Skin of body (tissue), 2 donors: ENCODE results near the gene MAP3K20. TPM values are rescaled to one million over a fixed set of nuclear protein-coding genes. Genes with fewer than 3 reads are reported as not detected.
"Not testable (repeated sequence)": the region's sequence is repeated elsewhere in the genome, so short reads cannot be mapped to it uniquely, and the experiment has no call there.

Experiments used
- DNase-seq: peaks from one replicate; lab custom pipeline; 2025; lab: John Stamatoyannopoulos, UW
- total RNA-seq: library from RNA; depleted of rRNA; stranded (reverse); fragments of >200 nt; gene quantifications from one replicate; pipeline ENCODE4 v1.2.3, GENCODE V29; 2014

MAP3K20 gene
- total RNA-seq, 1 donor from 2014 or later: 60.2 TPM

DNA sequence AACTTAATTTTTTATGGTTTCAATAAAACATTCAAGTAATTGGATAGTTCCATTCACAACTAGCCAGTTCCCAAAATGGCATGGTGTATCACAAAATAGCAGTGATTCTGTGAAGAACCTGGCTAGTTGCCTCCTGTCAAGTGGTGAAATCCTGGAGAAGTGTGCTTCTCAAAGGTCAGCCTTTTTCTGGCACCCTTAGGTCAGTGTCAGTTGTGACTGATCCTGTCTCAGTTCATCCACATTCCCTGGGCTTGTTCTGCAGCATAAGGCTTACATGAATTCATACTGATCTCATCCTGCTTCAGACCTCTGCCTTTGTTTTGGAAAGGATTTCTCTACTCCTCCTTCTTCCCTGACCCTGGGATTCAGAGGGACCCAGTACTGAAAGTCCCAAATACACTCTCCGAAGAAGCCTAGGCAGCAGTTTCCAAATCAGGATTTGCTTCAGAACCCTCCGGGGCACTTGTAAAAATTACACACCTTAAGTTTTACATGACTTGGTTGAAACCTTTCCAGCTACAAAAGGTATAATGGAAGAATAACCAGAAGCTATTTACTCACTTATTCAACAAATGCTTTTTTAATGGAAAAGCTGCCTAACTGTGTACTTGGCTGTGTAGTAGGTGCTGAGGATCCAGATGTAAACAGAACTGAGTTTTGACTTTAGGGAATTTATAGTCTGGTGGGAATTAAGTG is 11.0 kb downstream of the MAP3K20 start:
- DNase-seq: no peak

DNA sequence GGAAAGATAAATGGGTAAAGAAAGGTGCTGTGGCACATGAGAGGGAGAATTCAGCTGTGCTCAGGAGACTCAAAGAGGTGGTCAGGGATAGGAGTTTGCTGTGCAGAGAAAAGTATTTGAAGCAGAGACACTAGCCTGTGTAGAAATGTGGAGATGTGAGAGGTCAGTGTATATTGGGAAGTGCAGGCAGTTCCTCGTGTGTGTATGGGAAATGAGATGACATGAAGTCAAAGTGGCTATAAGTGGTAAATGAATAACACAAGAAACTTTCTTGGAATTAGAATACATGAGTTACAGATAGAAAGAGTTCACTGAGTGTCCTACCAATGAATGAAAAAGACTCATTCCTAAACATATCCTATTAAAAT is 11.6 kb downstream of the MAP3K20 start:
- no peak for DNase-seq

DNA sequence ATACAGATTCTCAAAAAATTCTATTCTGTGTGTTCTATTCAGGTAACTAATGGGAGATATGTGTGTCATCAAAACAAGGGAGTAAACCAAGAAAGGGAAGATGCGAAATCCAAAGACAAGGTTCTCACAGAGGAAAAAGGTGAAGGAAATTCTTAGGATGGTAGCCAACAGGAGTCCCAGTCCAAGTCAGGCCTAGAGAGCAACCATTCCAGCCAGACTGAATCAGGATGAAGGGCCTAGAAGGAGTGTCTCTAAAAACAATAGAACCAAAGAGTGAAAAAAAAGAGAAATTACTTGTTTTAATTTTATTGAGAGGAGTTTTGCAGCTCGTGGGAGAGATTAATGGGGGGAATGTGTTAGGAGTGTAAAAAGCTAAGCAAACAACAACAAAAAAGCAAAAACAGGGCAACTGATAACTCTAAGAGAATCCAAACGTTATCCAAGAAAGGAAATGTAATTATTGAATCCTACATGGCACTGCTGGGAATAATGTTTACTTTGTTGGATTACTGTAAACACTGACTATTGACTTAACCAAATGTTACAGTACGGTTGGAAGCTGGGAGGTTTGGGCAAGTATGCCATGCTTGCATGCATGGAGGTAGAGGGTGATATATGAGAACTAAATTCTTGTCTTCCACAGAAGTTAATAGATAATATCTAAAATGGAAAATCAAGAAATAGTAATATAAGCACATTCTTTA is 12.3 kb downstream of the MAP3K20 start:
- DNase-seq: no peak

DNA sequence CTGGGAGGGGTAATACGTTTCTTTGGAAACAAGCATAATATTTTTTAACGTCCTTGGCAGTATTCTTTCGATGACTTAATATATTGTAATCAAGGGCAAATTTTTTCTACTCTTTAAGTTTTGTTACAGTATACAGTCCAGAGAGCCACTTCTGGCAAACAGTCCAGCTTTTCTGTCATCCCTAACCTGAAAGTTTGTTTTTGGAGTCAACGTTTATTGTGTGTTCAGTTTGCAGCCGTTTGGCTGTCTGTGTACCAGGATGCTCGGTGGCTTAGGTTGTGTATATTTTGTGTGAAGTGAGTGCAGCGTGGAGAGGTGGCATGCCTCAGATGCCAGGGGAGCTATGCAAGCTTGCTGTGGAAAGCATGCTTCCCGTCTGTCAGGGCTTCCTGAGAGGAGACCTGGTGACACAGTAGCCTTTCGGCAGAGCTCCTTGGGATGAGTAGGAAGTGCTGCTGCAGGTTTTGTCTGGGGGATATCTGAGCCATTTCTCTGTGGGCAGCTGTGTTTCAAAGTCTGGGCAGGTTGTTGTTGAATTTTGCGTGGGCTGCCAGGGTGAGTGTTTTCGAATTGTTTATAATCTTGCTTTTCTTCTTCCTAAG is 14.7 kb downstream of the MAP3K20 start:
- DNase-seq: peak; percentile 15

DNA sequence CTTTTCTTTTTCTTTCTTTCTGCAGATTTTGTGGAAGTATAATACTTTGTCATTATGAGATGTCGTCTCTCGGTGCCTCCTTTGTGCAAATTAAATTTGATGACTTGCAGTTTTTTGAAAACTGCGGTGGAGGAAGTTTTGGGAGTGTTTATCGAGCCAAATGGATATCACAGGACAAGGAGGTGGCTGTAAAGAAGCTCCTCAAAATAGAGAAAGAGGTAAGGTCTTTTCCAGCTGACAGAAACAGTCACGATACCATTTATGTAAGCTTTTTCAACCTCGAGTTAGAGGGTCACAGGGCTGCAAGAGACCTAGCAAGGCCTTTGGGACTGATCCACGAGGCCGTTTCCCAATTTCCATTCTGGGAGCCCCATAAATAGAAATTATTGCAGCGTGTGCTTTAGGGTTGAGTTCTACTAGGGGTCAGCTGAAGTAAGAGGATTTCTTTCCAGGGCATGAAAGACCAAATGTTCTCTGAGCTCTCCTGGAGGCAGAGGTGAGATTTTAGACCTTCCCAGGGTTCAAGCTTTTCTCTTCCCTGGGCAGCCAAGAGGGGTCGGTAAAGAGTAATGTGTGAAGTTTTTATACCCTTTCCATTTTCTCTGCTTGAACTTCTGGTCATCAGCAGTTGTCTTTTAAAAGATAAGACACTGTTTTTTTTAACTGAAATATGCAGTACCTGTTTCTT is 15.5 kb downstream of the MAP3K20 start:
- DNase-seq: no peak

DNA sequence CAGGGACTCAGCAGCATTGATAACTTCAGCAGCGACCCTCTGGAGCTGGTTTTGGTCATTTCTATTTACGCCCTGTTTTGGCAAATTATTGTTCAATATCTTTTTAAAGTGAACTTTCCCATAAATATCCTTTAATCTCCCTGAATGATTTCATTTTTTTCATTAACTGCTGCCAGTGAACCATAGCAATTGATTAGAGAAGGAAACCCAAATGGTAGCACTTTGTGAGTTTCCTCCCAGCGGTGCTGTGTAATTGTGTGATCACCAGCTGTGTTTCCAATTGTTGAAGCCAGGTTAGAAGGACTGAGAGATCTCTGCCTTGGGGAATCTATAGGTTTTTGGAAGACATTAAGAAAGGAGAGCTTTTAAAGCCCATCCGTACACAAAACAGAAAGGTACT is 16.3 kb downstream of the MAP3K20 start:
- no peak for DNase-seq

DNA sequence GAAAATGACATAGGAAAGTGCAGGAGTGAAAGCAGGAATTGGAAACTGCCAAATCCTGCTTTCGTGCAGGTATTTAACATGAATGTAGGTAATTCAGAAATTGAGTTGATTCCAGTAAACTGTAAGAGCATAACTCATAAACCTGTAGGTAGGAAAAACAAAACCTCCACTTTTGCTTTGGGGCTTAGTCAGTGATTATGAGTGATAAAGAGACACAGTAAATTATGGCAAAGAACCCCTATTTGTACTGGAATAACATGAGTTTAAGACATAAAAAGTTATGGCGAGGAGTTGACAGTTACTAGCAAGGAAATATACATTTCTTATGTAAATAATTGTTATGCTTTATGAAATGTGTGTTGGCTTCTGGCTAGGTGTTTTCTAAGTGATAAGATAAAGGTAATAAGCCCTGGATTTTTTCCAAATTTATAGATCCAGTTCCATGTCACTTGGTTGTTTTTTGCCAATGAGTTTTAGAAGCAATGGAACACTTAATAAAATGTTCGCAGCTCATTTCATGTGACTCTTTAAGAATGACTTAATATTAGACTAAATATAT is 17.3 kb downstream of the MAP3K20 start:
- no peak for DNase-seq

DNA sequence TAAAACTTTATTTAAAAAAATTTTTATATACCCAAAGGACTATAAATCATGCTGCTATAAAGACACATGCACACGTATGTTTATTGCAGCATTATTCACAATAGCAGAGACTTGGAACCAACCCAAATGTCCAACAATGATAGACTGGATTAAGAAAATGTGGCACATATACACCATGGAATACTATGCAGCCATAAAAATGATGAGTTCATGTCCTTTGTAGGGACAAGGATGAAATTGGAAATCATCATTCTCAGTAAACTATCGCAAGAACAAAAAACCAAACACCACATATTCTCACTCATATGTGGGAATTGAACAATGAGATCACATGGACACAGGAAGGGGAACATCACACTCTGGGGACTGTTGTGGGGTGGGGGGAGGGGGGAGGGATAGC is 18.0 kb downstream of the MAP3K20 start:
- DNase-seq: not testable (repeated sequence)

DNA sequence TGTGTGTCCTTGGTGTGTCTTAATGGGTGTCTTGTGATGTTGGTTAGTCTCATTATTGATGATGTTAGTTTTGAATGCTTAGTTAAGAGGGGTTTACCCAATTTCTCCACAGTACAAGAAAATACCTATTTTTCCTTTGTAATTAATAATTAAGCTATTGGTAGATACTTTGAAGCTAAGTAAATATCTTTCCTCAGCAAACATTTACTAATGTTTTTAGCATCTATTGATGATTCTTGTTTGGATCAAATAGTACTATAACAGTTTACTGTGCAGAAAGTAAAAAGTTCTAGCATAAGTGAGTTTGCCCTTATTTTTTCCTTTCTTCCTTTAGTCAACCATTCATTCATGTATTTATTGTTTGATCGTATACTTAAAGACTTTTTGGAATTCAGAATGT is 19.1 kb downstream of the MAP3K20 start:
- DNase-seq: no peak

DNA sequence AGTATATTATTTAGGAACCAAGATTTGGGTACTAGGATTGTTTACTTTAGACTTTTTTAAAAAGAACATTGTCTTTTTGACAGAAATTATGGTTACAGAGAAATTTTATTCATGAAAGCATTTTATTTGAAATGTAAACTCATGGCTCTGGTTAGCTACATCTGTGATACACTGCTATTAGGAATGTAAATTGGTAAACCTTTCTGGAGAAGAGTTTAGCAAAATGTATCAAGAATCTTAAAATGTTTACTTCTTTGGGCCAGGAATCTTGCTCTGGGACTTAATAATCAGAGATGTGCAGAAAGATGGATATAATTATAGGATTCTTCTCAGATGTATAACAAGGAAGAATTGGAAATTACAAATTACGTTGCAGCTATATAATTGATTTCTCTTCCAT is 19.7 kb downstream of the MAP3K20 start:
- no peak for DNase-seq

DNA sequence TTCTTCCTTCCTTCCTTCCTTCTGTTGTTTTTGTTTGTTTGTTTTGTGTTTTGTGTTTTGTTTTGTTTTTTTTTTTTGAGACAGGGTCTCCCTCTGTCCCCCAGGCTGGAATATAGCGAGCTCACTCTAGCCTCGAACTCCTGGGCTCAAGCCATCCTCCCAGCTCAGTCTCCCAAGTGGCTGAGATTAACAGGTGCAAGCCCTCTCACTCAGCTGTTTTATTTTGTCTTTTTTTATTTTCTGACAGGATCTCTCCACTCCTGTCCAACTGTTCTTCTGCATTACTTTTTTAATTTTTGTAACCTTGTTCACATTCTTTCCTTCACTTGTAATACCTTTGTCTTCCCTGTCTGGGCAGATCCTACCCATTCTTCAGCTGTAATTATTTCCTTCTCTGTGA is 23.6 kb downstream of the MAP3K20 start:
- DNase-seq: no peak

DNA sequence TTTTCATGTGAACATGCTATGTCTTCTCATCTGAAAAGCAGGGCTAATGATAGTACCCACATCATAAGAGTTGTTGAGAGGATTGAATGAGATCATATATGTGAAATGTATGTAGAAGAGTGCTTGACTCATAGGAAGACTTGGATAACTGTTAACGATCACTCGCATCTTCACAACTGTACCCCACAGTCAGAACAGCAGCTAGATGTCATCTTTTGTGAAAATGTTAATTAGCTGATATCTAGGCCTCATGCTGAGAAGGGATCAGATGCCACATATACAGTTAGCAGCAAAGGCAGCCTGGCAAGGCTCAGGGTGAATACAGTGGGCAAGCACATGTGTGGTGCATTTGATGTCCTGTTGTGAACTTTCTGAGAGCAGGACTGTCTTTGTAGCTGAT is 24.2 kb downstream of the MAP3K20 start:
- DNase-seq: no peak

DNA sequence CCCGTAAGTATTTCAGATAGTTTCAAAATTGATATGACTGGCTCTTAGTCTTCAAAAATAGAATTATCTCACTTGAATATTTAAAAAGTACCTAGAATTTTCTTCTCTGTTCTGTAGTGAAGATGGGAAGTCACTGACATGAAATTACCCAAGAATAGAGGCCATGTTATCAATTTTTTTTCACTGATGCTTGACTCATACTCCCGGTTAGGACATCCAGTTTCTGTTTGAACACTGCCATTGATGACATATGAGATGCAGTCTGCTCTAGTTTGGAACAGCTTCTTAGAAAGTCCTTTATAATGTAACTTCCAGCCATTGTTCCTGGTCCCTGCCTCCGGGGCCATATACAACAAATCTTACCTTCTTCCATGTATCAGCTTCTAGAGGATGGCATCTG is 26.0 kb downstream of the MAP3K20 start:
- DNase-seq: no peak

DNA sequence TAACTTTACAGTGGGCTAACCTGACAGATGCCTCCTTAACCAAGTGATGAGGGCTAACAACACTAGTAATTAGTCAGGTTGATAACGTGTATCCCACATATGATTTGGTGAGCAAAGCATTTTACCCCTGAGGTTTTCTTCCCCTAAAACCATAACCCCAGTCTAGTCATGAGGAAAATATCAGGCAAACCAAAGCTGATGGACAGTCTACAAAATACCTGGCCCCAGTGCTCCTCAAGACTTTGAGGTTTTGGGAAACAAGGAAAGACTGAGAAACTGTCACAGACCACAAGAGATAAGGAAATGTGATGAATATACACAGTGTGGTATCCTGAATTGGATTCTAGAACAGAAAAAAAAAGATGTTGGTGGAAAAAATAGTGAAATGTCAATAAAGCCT is 28.5 kb downstream of the MAP3K20 start:
- no peak for DNase-seq

DNA sequence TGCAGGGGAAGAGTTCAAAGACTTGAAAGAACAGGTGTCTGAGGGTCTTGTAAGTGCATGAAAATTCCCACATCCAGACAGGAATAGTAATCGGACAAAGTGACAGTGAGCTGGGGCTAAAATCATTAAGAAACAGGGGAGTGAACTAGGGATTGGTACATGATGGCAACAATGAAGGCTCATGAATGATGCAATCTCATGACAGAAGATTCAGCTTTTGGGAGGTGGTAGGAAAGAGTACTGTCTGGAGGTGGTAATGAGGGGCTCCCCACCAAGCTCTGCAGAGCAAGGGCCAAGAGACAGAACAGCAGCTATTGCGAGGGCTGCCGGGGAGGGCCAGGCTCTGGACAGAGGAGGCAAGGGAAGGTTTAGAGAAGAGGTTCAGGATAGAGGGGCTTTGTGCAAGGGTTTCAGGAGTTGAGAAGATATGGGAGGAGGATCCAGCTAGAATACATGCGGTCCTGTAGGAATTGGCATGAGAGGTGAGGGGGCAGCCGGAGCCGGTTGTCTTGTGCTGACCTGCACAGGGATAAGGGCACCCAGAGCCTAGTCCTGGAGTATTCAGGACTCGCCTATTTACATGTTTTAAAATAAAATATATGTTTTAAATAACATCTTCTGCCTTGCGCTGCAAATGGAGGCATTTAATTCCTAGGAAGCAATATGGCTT is 31.4 kb downstream of the MAP3K20 start:
- no peak for DNase-seq

DNA sequence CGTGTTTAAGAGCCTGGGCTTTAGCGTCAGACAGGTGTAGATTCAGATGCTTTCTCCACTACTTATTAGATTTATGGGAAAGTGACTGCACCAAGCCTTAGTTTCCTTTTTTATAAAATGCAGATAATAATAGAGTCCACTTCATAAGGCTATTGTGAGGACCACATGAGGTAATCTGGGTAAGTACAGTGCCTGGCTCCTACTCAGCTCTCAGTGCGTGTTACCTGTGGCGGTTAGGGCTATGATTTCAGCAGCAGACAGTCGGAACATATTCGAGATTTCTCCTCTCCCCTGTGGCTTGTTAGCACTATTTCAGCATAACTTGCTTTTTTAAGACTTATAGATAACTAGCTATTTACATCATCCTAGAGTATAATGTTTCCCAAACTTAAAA is 32.0 kb downstream of the MAP3K20 start:
- DNase-seq: no peak

DNA sequence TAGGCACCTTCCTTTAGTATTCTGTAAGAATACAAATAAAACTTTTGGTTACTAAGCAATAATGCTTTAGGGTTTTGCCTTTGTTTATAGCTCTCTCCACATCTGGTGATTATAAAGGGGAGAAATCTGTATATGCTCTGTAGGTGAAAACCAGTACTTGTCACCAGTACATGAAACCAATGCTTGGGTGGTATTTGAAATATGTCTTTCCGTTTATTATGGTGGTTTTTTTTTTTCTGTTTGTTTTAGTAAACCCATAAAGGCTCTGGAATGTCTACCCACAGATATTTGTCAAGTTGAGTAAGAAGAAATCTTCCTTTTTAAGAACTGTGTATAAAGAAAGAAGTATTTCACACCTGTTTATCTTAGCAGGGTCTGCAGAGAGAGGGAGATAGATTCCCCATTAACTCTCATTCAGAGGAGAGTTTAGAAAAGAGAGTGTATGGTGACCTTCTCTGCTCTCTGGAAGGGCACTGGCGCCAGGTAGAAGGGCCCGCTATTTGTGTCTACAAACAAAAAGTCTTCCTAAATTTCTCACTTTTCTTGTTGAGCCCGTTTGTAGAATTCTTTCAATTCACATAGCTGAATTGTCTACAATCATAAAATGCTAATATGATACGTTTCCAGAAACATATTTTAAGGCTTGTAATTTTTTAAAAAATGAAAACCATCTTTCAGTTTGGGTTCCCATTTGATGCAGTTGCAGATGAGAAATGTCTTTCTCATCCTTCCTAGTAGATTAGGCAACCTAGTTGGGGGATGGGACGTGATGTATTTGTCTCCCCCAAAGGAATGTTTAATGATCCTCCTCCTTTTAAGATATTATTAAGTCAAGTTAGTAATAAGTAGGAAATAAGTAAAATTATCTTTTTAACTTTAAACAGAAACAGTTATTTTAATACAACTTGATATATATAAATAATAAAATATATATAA is 33.9 kb downstream of the MAP3K20 start:
- no peak for DNase-seq

DNA sequence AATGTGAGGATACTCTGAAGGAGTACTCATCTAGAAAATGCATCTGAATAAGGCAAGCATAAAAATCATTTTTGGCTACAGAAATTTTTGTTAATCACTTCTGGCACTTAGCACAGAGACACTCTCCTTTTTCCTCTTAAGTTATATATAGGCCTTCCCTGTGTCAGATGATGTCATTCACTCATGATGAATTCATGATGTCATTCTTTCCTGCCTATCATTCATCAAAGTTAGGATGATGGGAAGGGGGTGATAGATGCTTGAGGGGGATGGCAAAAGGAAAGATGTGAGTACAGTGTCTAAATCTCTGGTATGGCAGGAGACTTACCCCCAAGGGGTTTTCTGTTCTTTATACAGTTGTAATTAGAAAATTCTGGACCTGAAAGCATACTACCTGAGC is 42.0 kb downstream of the MAP3K20 start:
- DNase-seq: no peak

DNA sequence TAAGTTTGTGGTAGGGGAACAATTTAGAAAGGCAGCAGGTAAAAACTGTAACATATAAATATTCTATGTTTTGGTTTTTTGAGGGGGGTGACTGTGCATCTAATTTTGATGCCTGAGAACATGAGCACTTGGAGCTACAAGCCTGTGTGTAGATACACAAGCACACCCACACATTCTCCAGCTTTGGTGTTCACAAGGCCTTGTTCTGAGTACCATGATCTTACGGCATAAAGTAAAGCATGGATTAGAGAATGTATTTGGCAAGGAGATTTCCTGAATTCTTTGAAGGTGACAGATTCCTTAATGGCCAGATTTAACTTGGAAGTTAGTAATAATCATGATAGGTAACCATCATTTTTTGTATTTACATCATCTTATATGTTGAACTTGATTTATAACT is 42.7 kb downstream of the MAP3K20 start:
- no peak for DNase-seq

DNA sequence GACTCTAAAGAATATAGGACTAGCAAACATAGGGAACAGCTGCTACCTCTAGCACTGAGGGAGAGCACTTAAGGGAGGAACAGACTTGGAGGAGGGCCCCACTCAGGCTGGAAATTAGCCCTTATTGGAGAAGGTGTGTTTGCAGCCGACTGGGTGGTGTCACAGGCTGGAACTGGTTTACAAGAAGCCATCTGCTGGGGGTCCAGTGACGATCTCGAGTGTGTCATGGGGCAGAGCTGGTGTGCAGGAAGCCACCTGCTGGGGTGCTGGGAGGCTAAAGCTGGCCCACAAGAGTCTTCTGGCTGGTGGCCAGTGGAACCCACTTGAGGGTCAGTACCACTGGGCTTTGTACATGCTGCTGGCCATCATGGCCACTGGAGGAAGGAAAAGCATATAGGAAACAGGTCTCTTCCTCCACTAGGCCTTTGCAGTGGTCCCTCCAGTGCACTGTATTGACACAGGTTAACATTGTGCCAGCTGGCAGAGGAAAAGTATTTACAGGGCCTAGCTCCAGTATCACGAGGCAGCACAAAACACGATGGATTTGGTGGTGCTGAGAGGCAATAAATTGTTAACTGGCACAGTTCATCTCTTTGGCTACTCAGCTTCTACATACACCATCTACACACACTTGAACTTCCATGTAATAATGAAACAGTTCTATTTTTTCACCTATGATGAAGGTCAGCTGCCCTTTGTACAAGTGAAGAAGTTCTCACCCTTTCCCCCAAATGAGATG is 43.6 kb downstream of the MAP3K20 start:
- DNase-seq: no peak
